ENCODE measurements around the gene FCRLA.

Gene FCRLA

GRCh38 chr1:161720422-161720821 is 13.4 kb downstream of the FCRLA start:
- no peak overlapping the region for H2AFZ ChIP-seq (ENCODE audit: low read depth, low read length)
- no peak overlapping the region for H3K27ac ChIP-seq (ENCODE audit: low read length)

GRCh38 chr1:161720956-161721737 is 14.1 kb downstream of the FCRLA start, which contains the start of gene FCRLB:
Gene FCRLB, plus strand, starts transcription at chr1:161721544. Its CDS starts 1,129 bp downstream, at chr1:161722673.
- Histone ChIP-seq H4K20me1 (ENCODE audit: insufficient read depth, low read length) (no peaks in the 10 kb centered on the region), H3K79me2 (ENCODE audit: low read length) (no peaks in the 10 kb centered on the region; the same call in 1 of the 2 replicates), H3K36me3 (replicated peaks; ENCODE audit: low read depth, low read length) (no peaks in the 10 kb centered on the region), H3K4me1 (ENCODE audit: low read length) (peaks cover 71% of the 10 kb centered on the region), H3K9me3 (ENCODE audit: insufficient read depth, low read length) (no peaks in the 10 kb centered on the region), H3K27ac (ENCODE audit: low read length) (no peak within 1 kb of the TSS), H3K9ac (ENCODE audit: low read length) (no peak within 1 kb of the TSS), H2AFZ (ENCODE audit: low read depth, low read length) (no peak within 1 kb of the TSS), H3K4me2 (ENCODE audit: low read length) (no peak within 1 kb of the TSS), H3K27me3 (ENCODE audit: low read depth, low read length) (no peaks in the 10 kb centered on the region), H3K4me3 (ENCODE audit: low read length) (no peak within 1 kb of the TSS)
- TF ChIP-seq EZH2phosphoT487 (IDR thresholded peaks at IDR 0.05; ENCODE audit: low read depth), result no peak
- TF ChIP-seq CTCF (IDR thresholded peaks at IDR 0.05; ENCODE audit: low read depth, low read length), result no peak

More at GRCh38 chr1:161720422-161720821, 13.4 kb downstream of the FCRLA start:
- TF ChIP-seq EZH2phosphoT487 (IDR thresholded peaks at IDR 0.05; ENCODE audit: low read depth) (no peak), CTCF (IDR thresholded peaks at IDR 0.05; ENCODE audit: low read depth, low read length) (no peak)
- H4K20me1 ChIP-seq (ENCODE audit: insufficient read depth, low read length), result no peaks in the 10 kb centered on the region
- H3K4me3 ChIP-seq (ENCODE audit: low read length), result no peak overlapping the region
- no peaks in the 10 kb centered on the region for H3K9me3 ChIP-seq (ENCODE audit: insufficient read depth, low read length)
- H3K36me3 ChIP-seq (replicated peaks; ENCODE audit: low read depth, low read length), result no peaks in the 10 kb centered on the region
- no peak overlapping the region for H3K9ac ChIP-seq (ENCODE audit: low read length)
- no peak overlapping the region for H3K4me2 ChIP-seq (ENCODE audit: low read length)
- H3K27me3 ChIP-seq (ENCODE audit: low read depth, low read length), result no peaks in the 10 kb centered on the region
- H3K4me1 ChIP-seq (ENCODE audit: low read length), result peaks cover 69% of the 10 kb centered on the region
- no peaks in the 10 kb centered on the region for H3K79me2 ChIP-seq (ENCODE audit: low read length)

GRCh38 chr1:161721738-161722343 is 14.8 kb downstream of the FCRLA start:
- Histone ChIP-seq H3K79me2 (ENCODE audit: low read length) (no peaks in the 10 kb centered on the region; the same call in 1 of the 2 replicates), H3K27me3 (ENCODE audit: low read depth, low read length) (no peaks in the 10 kb centered on the region), H3K4me1 (ENCODE audit: low read length) (peaks cover 64% of the 10 kb centered on the region), H3K4me2 (ENCODE audit: low read length) (no peak overlapping the region), H3K4me3 (ENCODE audit: low read length) (no peak overlapping the region), H3K36me3 (replicated peaks; ENCODE audit: low read depth, low read length) (no peaks in the 10 kb centered on the region), H3K27ac (ENCODE audit: low read length) (no peak overlapping the region), H3K9ac (ENCODE audit: low read length) (no peak overlapping the region), H4K20me1 (ENCODE audit: insufficient read depth, low read length) (no peaks in the 10 kb centered on the region), H2AFZ (ENCODE audit: low read depth, low read length) (no peak overlapping the region), H3K9me3 (ENCODE audit: insufficient read depth, low read length) (no peaks in the 10 kb centered on the region)
- TF ChIP-seq EZH2phosphoT487 (IDR thresholded peaks at IDR 0.05; ENCODE audit: low read depth) (no peak), CTCF (IDR thresholded peaks at IDR 0.05; ENCODE audit: low read depth, low read length) (no peak)

GRCh38 chr1:161722406-161722805 is 15.4 kb downstream of the FCRLA start:
- H2AFZ ChIP-seq (ENCODE audit: low read depth, low read length), result no peak overlapping the region
- no peak overlapping the region for H3K9ac ChIP-seq (ENCODE audit: low read length)
- no peak overlapping the region for H3K4me3 ChIP-seq (ENCODE audit: low read length)
- no peak overlapping the region for H3K4me2 ChIP-seq (ENCODE audit: low read length)
- H3K4me1 ChIP-seq (ENCODE audit: low read length), result peaks cover 59% of the 10 kb centered on the region
- no peaks in the 10 kb centered on the region for H4K20me1 ChIP-seq (ENCODE audit: insufficient read depth, low read length)
- no peaks in the 10 kb centered on the region; the same call in 1 of the 2 replicates for H3K79me2 ChIP-seq (ENCODE audit: low read length)
- TF ChIP-seq CTCF (IDR thresholded peaks at IDR 0.05; ENCODE audit: low read depth, low read length) (no peak), EZH2phosphoT487 (IDR thresholded peaks at IDR 0.05; ENCODE audit: low read depth) (no peak)
- no peaks in the 10 kb centered on the region for H3K27me3 ChIP-seq (ENCODE audit: low read depth, low read length)
- no peaks in the 10 kb centered on the region for H3K36me3 ChIP-seq (replicated peaks; ENCODE audit: low read depth, low read length)
- no peak overlapping the region for H3K27ac ChIP-seq (ENCODE audit: low read length)
- H3K9me3 ChIP-seq (ENCODE audit: insufficient read depth, low read length), result no peaks in the 10 kb centered on the region
